GM18520 (cell line): ENCODE measurements around the gene GPR84.

Experiments used
- ATAC-seq: cut with Tn5 transposase; IDR thresholded peaks from one replicate; pipeline ENCODE4 v1.9.1; 2021; ENCODE audit not compliant: unreplicated experiment

Gene GPR84

GRCh38 chr12:54364413-54364812 lies at the start of gene GPR84:
Gene GPR84, minus strand, starts transcription at chr12:54364486. Its CDS starts 635 bp downstream, at chr12:54363851.
- ATAC-seq: no peak

GRCh38 chr12:54413284-54414190 lies 49.3 kb upstream of the GPR84 start:
- no peak for ATAC-seq

- no peak for ATAC-seq
These were observed 48.5 kb upstream of the GPR84 start for GRCh38 chr12:54412786-54413185.

GRCh38 chr12:54412348-54412747 lies 48.1 kb upstream of the GPR84 start:
- ATAC-seq: no peak

GRCh38 chr12:54411391-54412241 lies 47.3 kb upstream of the GPR84 start:
- ATAC-seq: no peak

- no peak for ATAC-seq
These were observed 45.0 kb upstream of the GPR84 start for GRCh38 chr12:54409267-54409666.

GRCh38 chr12:54407183-54407905 lies 43.1 kb upstream of the GPR84 start:
- ATAC-seq: no peak

- ATAC-seq: no peak
These were observed 41.3 kb upstream of the GPR84 start for GRCh38 chr12:54405573-54405972.

GRCh38 chr12:54405106-54405505 lies 40.8 kb upstream of the GPR84 start:
- ATAC-seq: no peak

GRCh38 chr12:54404061-54405004 lies 40.0 kb upstream of the GPR84 start:
- ATAC-seq: no peak

- no peak for ATAC-seq
These were observed 36.8 kb upstream of the GPR84 start for GRCh38 chr12:54401119-54401518.

- ATAC-seq: no peak
These were observed 34.9 kb upstream of the GPR84 start for GRCh38 chr12:54398995-54399793.

- no peak for ATAC-seq
These were observed 33.9 kb upstream of the GPR84 start for GRCh38 chr12:54398218-54398617.

GRCh38 chr12:54397157-54397556 lies 32.9 kb upstream of the GPR84 start:
- ATAC-seq: no peak

- no peak for ATAC-seq
These were observed 31.3 kb upstream of the GPR84 start for GRCh38 chr12:54395545-54395944.

- no peak for ATAC-seq
These were observed 30.7 kb upstream of the GPR84 start for GRCh38 chr12:54394986-54395385.

- no peak for ATAC-seq
These were observed 30.0 kb upstream of the GPR84 start for GRCh38 chr12:54394281-54394719.

- no peak for ATAC-seq
These were observed 29.5 kb upstream of the GPR84 start for GRCh38 chr12:54393743-54394142.

- no peak for ATAC-seq
These were observed 28.9 kb upstream of the GPR84 start for GRCh38 chr12:54393207-54393609.
